GOT3 (cell line): ENCODE results near the gene SEMA6B.

Source experiments
- DNase-seq: peaks from one replicate; lab custom pipeline; 2025; ENCODE audit warnings: mixed read lengths; lab: John Stamatoyannopoulos, UW

Gene SEMA6B

DNA sequence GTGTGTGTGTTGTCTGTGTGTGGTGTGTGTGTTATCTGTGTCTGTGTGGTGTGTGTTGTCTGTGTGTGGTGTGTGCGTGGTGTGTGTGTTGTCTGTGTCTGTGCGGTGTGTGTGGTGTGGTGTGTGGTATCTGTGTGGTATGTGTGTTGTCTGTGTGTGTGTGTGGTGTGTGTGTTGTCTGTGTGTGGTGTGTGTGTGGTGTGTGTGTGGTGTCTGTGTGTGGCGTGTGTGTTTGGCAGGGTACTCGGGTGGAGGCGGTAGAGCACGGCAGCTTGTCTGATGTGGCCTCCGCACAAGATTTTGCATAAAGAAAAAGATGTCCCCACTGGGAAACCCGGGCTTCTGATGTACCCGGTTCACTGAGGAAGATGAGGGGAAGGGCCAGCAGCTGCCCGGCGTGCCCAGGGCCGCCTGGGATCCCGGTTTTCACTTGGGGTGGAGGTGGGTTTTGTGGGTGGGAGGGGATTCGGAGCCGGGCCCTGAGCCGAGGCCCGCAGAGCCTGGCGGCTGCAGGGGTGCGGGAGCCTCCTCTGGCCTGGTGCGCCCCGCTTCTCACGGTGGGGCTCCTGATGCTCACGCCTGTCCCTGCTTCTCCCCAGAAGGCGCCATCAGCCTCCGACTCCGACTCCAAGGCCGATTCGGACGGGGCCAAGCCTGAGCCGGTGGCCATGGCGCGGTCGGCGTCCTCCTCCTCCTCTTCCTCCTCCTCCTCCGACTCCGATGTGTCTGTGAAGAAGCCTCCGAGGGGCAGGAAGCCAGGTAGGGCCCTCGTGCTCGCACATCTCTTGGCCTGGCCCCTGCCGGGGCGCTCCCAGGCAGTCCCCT, 66.2 kb downstream of the SEMA6B start:
- DNase-seq = no peak
